AML-193 (cell line): ENCODE measurements around the gene GOLGA7B.

Source experiments
- DNase-seq, 2 experiments: peaks; one replicate each; lab custom pipeline; 2025; lab: John Stamatoyannopoulos, UW

The GOLGA7B gene

DNA sequence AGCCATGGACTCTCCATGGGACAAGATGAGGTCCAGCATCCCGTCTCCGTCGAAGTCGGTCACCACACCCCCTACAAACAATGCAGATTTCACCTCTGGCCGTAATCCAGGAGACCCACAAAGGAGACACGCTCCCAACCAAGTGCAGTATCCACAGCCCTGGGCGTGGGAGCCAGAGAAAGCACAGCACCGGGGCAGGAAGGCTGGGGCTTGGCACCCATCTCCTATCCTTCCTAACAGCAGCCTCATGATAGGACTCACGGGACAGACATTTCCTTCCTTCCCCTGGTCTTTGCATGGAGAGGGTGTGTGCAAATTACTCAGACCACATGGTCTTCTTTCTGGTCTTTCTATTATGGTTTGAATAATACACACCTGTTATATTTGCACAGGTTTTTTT, 46.3 kb downstream of the GOLGA7B start:
- no peak for DNase-seq

DNA sequence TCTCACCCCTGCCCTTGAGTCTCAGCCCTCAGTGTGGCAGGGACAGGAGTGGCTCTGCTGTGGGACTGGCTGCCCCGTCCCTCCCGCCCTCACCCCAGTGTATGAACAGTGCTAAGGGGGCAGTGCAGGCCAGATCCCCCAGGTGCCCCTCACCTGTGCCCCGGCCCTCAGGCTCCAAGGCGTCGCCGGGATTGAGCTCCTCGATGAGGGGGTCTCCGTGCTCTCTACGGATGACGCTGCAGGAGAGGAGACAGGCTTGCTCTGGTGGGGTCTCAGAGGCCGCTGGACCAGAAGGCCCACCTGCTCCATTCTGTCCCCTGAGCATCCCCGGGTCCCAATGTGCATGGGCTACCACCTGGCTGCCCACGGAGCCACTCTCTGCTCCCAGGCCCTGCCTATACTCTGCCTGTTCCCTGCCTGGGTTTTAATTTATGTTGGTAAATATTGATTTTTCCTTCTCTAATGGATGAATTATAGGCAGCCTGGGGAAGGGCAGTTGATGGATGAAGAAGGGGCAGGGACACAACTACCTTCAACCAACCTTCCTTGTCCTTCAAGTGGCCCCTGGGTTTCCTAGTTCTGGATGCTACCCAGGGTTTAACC, 47.2 kb downstream of the GOLGA7B start:
- no peak for DNase-seq

DNA sequence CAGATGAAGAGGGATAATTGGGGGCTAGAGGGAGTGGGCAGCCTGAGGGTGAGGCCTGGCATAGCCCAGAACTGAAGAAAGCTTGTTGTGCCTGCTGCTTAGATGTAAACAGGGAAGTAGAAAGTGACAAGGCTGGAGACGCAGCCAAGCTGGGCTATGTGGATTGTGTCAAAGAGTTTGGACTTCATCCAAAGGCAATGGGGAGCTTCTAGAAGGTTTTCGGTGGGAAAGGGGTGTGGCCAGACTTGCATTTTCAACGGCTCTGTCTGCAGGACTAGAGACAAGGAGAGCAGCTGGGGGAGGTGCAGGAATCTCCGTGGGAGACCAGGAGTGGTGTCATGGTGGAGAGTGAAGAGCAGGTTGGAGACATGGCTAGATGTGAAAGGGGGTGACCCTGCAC, 48.8 kb downstream of the GOLGA7B start:
- DNase-seq, result no peak

DNA sequence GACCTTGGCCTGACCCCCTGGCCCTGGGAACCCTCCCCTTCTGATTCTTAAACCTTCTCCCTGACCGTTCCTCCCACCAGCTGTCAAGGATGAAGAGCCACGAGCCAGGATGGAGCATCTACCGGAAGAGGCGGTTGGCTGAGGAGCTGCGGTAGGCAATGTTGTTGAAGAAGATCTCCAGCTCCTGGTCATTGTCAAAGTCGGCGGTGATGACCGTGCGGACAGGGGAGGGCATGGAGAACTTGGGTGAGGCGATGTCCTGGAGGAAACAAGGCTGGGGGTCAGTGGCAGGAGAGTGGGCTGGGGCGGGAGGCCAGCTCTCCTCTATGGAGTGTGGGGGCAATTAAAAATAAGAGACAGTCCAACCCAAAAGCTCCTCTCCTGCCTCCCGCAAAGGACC, 51.7 kb downstream of the GOLGA7B start:
- DNase-seq, result no peak

DNA sequence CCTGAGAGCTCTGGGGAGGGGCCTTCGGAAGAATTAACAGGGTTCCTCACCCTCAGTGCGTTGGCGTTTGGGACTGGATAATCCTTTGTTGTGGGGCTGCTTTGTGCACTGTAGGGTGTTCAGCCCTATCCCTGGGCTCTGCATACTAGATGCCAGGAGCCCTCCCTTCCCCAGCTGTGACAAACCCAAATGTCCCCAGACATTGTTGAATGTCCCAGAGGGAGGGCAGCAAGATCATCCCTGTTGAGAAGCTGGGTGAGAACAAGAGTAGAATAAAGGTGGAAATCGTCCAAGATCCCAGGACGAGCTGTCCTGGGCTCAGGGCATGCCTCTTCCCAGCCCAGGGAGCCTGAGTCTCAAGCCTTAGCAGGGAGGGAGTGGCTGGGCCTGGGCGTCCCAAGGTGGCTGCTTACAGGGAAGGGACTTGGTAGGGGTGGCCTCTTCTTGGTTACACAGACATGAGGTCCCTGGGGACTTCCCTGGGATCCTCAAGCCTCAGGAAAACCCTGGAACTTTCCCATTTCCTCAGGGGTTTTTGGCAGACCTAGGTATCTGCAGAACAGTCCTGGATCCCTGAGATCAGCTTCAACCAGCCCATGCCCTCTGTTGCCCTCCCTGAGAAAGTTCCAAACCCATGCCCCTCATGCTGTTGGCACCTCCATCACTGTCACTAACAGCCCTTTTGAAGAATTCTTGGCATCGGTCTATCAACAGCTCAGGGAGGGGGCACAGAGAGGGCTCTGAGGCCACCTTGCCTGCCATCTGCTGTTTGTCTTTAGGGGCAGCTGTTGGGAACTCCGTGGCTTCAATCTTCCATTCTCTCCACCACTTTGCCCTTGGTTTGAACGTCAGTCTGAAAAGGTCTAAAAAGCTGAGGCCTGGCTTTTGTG, 53.7 kb downstream of the GOLGA7B start:
- DNase-seq, result no peak

DNA sequence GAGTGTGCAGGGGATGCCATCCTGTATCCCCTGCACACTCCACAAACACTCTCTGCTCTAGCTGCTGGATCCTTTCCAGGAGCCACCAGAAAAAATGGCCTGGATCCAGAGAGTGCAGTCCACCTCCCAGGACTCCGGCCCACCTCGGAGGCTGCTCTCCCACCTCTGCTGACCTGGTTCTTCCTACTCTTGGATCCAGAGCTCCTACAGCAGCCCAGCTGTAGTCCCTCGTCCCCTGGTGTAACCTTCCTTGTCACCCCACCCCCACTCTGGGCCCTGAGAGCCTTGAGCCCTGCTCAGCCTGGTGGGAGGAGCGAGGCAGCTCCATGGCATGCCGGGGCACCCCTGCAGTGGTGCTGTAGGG, 54.4 kb downstream of the GOLGA7B start:
- DNase-seq, result no peak

DNA sequence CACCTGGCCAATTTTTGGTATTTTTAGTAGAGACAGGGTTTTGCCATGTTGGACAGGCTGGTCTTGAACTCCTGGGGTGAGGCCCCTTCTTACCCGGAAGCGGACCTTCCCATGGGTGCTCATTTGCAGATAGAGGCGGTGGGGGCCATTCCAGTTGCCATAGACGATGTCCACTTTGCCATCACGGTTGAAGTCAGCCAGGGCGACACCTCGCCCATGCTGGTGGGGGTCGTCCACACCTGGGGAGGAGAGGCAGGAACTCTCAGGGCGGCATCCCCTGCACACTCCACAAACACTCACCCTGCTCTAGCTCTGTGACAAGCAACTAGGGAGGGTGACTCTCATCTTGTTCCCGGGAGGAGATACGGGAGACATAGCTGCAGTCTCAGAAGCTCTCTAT, 54.9 kb downstream of the GOLGA7B start:
- DNase-seq, result no peak

DNA sequence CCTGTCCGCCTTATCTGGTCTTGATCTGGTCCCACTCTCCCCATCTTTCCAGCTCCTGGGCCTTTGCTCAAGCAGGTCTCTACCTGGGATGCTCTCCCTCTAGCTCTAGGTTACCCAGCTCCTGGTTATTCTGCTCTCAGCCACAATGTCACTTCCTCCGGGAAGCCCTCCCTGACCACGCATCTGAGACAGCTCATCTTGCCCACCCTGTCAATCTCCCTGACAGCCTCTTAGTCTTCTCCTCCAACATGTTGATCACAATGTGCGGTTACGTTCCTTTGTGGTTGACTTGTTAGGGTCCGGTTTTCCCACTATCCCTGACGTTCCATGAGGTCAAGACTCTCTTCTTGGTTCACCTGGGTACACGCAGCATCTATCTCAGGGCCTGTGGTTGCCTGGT, 55.6 kb downstream of the GOLGA7B start:
- no peak for DNase-seq

DNA sequence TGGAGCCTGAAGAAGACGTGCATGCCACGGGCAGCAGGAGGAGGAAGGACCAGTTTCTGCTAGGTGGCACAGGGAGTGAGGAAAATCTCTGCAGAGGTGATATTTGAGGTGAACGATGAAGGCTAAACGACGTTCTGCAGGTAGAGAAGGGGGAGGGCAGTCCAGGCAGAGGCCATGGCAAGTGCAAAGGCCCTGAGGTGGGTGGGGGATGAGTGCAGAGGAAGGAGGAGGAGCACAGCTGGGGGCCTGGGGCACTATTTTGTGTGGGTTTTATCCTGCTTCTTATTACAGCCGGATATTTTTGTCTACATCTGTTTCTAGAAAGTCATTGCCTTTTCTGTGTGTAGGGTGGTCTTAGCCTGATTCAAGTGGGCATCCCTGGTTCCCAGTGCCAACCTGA, 57.6 kb downstream of the GOLGA7B start:
- DNase-seq, result no peak

DNA sequence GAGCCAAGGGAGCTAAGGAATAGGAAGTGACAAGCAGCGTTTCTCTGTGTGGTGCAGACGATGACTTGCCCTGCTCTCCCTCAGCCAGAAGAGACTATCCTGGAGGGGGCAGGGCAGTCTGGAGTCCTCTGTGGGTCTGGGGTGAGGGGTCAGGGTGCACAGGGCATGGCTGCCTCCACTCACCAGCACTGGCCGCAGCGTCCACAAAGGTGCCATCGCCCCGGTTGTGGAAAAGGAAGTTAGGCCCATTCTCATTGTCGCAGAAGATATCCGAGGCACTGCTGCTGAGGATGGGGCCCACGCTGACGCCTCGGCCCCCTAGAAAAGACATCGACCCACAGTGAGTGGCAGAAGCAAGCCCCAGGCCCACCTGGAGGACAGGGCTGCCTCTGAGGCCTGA, 58.2 kb downstream of the GOLGA7B start:
- no peak for DNase-seq

DNA sequence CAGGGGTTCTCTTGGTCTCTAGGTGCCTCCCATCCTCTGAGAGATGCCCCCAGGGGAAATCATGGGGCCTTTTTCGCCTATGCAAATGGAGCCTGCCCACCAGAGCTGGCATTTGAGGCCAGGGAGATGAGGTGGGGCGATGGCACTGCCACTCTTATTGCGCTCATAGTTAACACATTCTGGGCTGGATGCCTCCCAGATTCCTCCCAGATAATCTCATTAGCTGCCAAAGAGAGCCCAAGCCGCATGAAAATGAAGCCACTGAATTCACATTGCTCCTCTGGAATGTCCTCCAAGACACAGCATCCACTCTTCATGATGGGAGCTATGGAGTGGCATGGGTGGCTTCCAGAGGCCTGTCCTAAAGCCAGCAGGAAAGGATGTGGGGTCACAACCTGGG, 61.0 kb downstream of the GOLGA7B start:
- no peak for DNase-seq

DNA sequence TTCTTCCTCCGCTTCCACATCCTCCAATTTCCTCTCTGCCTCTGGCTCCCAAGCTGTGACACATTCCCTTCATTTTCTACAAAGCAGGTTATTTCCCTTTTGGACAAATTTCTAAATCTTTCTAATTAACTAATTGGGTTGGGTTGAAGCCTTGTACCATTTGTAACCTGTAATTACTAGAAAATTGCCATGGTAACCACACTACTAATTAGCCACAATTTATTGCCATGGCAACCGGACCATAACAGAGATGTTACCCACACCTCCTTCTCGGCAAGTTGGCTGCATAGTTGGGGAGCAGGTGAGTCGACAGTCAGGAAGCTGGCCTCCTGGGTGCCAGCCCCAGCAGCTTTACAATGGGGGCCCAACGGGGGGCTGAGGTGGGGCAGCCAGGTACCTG, 61.6 kb downstream of the GOLGA7B start:
- no peak for DNase-seq

DNA sequence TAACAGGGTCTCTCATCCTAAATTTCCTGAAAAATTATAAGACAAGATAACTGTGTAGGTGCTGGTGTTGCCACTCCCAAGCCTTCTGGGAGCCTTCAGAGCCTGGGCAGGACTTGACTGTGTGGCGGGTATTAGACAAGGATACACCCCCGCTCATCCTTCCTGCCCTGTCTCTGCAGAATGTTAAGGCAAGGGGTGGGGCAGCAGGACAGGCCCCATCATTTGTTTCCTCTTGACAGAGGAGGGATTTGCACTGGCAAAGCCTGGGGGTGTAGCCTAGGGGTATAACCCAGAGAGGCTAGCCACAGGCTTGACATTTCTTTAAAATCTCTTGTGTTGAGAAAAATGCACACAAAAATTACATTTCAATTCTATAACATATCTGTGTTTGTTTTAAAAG, 63.5 kb downstream of the GOLGA7B start:
- DNase-seq, result no peak

DNA sequence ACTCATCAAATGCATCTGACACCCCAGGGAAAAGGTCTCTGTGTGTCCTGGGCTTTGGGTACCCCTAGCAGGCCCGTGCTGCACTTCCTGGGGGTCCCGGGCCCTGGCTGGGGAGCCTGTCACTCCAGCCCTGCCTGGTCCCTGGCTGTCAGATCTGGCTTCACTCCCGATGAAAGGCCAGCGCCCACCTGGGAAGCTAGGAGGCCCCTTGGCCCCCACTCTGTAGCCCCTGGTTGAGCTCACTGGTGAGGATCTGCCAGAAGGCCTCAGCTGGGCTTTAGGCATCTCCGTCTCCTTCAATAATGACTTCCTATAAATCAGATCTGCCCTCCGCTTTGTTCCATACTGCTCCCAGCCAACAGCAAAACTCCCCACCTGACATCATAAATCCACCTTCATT, 64.0 kb downstream of the GOLGA7B start:
- DNase-seq, result no peak

DNA sequence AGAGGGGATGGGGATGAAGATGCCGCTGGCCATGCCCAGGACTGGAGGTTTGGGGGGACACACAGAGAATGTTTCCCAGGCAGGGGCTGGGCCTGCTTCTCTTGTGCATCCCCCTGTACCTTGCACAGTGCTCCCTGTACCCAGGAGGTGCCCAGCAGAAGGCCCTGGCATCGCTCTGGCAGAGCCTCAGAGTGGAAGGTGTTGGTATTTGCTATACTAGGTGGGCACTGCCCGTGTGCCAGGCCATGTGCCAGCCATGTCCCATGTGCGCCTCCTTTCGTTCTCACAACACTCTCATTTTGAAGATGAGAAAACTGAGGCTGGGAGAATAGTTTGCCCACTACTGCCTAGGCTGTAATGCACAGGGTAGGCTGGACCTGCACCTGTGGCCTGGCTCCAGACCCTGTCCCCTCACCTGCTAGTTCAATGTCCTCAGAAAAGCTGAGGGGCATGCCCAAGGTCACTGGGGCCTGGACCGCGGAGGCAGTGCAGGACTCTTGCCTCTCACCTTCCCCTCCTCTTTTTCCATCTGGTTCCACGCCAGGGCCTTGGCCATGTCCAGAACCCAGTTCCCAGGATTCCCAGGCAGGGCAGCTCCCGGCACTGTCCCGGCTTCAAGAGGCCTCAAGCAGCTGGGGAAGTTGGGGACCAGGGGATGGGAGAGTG, 64.7 kb downstream of the GOLGA7B start:
- no peak for DNase-seq

DNA sequence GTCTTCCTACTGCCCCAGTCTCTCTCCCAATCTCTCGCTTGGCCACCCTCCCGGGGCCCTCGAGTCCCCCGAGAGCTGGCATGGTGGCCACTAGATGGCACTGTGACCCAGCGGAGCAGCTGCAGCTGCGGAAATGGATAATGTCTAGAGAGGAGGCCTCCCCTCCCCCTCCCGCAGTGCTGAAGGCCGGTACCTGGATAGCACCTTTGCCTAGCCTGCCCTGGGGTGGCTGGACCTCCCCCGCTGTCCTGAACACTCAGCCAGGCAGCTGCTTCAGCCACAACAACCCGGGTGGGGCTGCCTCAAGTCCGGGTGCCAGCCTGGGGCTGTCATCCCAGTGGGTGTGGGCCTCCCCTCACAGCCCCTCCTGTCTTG, 65.2 kb downstream of the GOLGA7B start:
- peak; percentile 18 to 24 for DNase-seq

DNA sequence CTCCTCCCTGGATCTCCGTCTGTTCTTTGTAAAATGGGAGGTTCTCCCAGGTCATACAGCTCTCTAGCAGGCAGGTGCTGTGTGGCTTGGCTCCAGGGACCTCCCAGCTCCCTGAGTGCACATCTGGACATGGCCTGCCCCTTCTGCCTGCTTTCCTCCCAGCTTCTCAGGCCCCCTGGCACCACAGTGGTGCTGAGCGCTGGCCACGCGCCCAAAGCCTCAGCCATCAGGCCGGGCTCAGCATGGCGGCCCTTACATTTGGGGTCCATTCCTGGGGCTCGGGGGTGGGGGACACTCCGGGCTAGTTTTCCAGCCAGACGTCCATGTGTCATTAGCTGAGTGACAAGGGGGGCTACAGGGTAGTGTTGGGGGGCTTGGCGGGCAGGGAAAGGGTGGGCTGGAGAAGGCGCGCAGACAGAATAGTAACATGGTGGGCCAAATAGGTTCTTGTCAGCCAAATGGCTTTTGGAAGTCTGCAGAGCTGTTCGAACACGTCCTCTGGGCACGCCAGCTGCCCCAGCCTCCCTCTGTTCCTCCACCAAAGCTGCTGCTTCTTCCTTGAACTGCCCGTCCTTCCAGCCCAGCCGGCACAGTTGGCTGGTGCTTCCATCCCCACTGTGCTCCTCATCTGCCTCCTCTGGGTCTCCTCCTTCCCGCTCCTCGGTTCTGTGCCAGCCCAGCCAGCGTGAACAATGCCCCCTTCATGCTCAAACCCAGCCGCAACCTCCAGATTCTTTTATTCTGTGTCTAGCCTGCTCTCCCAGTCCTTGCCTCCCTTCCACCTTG, 65.9 kb downstream of the GOLGA7B start:
- DNase-seq, result no peak

DNA sequence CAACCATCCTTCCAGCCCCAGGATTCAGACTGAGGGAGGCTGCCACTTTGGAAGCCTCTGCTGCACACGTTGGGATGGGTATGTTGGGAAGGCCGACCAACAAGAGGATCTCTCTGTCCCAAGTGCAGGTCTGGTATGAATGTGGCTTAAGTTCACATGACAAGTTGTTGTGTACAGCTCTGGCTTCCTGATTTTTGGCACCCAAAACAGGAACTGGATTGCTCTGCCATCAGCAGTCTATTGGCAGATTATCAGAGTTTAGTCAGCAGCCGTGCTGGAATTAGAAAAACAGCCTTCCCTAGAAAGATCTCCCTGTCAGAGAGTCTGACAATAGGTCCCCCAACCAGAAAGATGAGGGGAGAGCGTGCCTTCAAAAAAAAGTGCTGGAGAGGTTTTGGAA, 66.9 kb downstream of the GOLGA7B start:
- DNase-seq, result peak in 1 of 2 experiments; percentile 8

DNA sequence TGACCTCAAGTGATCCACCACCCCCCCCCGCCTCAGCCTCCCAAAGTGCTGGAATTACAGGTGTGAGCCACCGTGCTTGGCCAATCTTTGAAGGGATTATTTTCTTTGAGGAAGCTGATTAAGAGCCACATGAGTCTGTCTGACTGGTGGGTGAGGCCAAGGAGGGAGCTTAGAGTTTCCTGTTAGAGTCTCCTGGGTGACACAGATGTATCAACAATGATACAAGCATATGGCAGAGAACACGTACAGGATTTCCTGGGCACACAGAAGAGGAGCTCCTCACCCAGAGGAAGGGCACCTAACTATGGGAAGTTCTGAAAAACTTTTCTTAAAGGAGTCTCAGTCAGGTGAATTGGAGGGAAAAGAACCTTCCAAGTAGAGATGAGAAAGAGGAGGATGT, 69.4 kb downstream of the GOLGA7B start:
- DNase-seq, result no peak

DNA sequence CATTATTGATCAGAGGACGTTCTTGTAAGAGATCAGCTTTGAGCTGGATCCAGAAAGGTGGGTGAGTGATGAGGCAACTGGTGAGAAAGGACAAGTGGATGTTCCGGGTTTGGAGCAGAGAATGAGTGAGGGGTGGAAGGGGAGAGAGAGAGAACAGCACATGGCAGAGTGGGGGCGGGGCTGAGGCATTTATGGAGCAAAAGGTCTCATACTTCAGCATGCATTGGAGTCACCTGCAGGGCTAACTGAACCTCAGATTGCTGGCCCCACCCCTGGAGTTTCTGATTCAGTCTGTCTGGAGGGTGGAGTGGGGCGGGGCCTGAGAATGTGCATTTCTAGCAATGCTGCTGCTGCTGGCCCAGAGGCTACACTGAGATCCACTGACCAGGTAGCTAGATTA, 71.2 kb downstream of the GOLGA7B start:
- no peak for DNase-seq
